HG03097 (cell line): Measurements from ENCODE around the gene EMILIN1.

Source experiments
- ATAC-seq: cut with Tn5 transposase; IDR thresholded peaks from one replicate; pipeline ENCODE4 v1.9.1; 2021; ENCODE audit not compliant: unreplicated experiment, low FRiP score

The EMILIN1 gene

DNA sequence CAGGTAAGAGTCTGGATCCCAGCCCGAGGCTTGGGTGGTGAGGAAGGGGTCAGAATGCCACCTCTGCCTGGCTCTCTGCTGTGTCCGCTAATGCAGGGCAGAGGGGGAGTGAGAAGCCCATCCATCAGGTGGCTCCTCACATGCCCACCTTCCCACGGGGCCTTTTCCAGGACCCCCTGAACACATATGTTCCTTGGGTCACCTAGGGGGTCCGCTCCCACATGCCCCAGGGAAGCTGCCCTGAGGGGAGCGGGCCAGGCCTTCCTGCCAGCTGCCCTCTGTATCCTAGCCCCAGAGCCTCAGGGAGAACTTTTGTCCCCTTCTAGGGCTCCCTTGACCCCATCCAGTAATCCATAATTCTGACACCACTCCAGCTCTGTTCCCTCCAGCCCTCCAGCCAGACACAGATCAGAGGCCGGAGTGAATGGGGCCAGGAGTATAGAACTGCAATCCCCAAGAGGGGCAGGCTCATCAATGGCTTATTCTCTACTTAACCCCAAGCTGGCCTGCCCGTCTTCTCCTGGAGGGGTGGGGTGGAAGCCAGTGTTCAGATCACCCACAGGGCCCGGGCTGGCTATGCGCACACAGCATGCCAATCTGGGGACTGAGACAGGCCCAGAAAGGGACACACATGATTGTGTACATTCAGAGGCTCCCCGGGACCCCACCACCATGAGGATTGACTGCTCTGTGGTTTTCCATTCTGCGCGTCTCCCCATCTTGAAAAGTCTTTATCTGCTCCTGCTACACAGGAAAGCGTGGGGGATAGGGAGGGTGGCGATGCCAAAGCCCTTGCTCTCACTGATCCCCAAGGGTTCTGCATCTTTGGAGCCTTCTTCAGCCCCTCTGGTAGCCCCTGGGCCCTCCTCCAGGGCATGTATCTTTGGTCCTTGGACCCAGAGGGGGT, 1.1 kb downstream of the EMILIN1 start:
- ATAC-seq = no peak

DNA sequence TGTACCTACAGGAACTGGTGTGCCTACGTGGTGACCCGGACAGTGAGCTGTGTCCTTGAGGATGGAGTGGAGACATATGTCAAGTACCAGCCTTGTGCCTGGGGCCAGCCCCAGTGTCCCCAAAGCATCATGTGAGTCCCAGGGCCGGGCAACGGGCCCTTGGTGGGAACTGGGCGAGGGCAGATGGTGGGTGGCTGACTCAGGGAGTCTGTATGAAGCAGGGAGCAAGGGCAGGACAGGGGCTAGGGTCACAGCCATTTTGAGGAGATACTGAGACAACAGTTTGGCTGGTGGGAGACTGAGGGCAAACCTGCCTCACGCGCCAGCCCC, 1.7 kb downstream of the EMILIN1 start:
- ATAC-seq = no peak

DNA sequence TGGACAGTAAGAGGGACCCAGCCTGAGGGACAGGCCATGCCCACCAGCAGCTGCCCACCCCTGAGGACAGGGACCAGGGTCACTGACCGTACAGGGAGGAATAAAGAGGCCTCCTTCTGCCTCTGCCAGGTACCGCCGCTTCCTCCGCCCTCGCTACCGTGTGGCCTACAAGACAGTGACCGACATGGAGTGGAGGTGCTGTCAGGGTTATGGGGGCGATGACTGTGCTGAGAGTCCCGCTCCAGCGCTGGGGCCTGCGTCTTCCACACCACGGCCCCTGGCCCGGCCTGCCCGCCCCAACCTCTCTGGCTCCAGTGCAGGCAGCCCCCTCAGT, 2.2 kb downstream of the EMILIN1 start:
- ATAC-seq = no peak

DNA sequence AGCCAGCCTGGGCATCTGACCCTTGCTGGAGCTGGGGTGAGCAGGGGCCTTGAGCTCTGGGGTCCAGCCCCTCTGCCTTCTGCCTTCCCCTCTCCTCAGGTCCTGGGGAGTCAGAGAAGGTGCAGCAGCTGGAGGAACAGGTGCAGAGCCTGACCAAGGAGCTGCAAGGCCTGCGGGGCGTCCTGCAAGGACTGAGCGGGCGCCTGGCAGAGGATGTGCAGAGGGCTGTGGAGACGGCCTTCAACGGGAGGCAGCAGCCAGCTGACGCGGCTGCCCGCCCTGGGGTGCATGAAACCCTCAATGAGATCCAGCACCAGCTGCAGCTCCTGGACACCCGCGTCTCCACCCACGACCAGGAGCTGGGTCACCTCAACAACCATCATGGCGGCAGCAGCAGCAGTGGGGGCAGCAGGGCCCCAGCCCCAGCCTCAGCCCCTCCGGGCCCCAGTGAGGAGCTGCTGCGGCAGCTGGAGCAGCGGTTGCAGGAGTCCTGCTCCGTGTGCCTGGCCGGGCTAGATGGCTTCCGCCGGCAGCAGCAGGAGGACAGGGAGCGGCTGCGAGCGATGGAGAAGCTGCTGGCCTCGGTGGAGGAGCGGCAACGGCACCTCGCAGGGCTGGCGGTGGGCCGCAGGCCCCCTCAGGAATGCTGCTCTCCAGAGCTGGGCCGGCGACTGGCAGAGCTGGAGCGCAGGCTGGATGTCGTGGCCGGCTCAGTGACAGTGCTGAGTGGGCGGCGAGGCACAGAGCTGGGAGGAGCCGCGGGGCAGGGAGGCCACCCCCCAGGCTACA, 3.8 kb downstream of the EMILIN1 start:
- ATAC-seq = no peak

DNA sequence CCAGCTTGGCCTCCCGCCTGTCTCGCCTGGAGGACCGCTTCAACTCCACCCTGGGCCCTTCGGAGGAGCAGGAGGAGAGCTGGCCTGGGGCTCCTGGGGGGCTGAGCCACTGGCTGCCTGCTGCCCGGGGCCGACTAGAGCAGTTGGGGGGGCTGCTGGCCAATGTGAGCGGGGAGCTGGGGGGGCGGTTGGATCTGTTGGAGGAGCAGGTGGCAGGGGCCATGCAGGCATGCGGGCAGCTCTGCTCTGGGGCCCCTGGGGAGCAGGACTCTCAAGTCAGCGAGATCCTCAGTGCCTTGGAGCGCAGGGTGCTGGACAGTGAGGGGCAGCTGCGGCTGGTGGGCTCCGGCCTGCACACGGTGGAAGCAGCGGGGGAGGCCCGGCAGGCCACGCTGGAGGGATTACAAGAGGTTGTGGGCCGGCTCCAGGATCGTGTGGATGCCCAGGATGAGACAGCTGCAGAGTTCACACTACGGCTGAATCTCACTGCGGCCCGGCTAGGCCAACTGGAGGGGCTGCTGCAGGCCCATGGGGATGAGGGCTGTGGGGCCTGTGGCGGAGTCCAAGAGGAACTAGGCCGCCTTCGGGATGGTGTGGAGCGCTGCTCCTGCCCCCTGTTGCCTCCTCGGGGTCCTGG, 4.5 kb downstream of the EMILIN1 start:
- no peak for ATAC-seq

DNA sequence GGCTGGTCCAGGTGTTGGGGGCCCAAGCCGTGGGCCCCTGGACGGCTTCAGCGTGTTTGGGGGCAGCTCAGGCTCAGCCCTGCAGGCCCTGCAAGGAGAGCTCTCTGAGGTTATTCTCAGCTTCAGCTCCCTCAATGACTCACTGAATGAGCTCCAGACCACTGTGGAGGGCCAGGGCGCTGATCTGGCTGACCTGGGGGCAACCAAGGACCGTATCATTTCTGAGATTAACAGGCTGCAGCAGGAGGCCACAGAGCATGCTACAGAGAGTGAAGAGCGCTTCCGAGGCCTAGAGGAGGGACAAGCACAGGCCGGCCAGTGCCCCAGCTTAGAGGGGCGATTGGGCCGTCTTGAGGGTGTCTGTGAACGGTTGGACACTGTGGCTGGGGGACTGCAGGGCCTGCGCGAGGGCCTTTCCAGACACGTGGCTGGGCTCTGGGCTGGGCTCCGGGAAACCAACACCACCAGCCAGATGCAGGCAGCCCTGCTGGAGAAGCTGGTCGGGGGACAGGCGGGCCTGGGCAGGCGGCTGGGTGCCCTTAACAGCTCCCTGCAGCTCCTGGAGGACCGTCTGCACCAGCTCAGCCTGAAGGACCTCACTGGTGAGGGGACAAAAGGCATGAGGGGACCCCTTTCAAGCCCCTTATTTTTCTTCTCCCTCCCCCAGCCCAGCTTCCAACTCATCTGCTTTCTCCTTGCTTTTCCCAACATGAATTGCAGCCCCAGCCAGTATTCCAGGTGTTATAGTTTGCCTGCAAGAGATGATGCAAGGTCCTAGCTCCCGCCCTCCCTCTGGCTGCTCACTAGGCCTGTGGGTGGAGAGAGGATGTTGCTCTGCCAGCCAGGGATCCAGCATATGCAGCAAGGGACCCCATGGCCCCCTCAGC, 5.2 kb downstream of the EMILIN1 start:
- no peak for ATAC-seq

DNA sequence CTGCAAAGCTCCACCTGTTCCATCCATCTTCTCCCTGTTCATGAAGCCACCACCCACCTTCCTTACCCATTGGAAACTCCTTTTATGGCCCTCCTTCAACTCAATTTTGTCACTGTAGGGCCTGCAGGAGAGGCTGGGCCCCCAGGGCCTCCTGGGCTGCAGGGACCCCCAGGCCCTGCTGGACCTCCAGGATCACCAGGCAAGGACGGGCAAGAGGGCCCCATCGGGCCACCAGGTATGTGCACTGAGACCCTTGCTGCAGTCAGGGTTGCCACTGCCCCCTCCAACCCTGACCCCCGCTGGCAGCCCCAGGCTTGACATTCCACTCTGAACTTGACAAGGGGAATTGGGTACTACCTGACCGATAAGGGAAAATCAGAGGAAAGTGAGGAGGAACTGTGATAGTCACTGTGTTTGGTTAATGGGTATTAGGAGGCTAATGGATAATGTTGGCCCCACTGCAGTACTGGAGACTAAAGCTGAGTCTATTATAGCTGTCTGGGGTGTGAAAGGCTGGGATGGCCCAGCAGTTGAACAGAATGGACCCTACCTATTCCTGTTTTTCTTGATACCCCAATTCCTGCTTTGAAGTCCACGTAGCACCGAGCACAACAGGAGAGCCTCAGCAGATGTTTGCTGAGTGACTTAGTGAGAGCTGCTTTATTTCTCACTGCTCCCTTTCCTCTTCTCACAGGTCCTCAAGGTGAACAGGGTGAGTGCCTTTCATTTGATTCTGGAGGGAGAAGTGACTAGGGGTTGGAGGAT, 6.1 kb downstream of the EMILIN1 start:
- ATAC-seq = no peak

DNA sequence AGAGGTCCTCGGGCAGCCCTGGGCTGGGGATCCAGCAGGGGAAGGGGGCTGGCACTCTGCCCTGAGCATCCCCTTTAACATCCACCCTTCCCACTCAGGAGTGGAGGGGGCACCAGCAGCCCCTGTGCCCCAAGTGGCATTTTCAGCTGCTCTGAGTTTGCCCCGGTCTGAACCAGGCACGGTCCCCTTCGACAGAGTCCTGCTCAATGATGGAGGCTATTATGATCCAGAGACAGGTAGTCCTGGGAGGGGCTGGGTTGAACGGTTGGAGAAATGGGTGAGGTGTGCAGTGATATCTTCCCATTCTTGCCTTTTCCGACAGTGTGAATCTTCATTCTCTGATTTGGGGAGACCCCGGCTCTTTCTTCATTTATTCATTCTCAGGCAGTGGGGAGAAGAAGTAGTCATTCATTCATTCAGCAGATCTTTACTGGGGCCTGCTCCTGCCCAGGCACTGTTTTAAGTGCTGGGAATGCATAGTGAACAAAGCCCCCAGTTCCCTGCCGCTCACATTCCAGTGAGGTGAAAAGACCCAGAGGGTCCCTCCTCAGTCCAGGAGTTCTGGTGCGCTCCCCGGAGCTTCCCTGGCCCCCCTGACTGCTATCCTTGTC, 6.8 kb downstream of the EMILIN1 start:
- no peak for ATAC-seq

DNA sequence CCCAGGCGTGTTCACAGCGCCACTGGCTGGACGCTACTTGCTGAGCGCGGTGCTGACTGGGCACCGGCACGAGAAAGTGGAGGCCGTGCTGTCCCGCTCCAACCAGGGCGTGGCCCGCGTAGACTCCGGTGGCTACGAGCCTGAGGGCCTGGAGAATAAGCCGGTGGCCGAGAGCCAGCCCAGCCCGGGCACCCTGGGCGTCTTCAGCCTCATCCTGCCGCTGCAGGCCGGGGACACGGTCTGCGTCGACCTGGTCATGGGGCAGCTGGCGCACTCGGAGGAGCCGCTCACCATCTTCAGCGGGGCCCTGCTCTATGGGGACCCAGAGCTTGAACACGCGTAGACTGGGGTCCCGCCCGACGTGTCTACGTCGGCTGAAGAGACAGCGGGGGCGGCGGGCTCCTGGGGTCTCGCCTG, 7.3 kb downstream of the EMILIN1 start:
- no peak for ATAC-seq

DNA sequence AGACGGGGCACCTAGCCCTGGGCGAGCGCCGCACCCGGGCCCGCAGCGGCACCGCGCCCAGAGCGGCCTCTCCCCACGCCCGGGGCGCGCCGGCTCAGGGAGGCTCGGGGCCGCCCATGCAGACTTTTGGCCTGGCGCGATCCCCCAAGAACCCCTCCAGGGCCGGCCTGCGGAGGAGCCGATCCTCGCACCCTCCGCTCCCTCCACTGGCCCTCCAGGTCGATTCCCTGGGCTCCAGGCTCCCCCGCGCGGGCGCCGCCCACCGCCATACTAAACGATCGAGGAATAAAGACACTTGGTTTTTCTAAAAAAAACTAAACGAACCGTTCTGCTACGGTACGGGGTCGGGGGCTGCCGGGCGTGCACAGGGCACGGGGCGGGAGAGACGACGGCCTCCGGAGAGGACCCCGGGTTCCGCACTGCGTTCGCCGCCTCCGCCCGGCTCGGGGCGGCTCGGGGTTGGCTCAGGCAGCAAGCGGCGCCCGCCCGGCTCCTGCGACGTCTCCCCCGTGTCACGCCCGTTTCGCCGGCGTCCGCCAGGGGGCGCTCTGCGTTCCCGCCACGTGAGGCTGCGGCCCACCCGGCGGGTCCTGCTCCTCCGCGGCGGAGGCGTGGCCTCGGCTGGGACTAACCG, 7.8 kb downstream of the EMILIN1 start:
- ATAC-seq = peak; percentile 73

DNA sequence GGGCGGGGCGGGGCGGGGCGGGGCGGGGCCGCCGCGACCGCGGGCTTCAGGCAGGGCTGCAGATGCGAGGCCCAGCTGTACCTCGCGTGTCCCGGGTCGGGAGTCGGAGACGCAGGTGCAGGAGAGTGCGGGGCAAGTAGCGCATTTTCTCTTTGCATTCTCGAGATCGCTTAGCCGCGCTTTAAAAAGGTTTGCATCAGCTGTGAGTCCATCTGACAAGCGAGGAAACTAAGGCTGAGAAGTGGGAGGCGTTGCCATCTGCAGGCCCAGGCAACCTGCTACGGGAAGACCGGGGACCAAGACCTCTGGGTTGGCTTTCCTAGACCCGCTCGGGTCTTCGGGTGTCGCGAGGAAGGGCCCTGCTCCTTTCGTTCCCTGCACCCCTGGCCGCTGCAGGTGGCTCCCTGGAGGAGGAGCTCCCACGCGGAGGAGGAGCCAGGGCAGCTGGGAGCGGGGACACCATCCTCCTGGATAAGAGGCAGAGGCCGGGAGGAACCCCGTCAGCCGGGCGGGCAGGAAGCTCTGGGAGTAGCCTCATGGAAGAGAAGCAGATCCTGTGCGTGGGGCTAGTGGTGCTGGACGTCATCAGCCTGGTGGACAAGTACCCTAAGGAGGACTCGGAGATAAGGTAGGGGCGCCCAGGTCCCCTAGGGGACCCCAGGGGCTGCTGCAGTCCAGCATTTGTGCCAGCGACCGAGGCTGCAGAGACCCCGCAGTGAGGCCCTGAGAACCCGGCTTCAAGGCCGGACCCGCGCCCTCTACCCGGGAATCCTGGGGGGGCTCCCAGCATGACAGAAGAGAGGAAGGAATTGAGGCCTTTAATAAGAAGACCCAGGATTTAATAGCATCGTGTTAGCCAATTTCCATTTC, 8.5 kb downstream of the EMILIN1 start, which contains the start of gene KHK:
Gene KHK, plus strand, starts transcription at position 49 of the 870 bp plus-strand sequence. Its CDS starts 488 bp downstream, at position 537.
- ATAC-seq = peak; percentile 6

DNA sequence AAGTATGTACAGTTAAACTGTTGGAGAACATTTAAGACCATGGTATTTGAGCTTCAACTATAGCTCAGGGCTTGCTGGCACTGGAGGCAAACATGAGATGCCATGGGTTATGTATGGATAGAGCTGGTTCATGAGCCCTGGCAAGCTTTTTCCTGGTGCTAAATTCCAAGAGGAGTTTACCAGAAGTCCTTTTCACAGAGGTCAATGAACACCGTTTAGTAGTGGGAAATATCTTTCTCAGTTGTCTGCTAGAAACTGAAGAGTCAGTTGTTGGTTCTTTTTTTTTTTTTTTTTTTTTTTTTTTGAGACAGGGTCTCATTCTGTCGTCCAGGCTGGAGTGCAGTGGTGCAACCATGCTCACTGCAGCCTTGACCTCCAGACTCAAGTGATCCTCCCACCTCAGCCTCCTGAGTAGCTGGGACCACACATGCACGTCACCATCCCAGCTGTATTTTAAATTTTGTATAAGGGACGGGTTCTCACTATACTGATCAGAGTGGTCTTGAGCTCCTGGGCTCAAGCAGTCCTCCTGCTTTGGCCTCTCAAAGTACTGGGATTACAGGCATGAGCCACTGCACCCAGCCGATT, 9.5 kb downstream of the EMILIN1 start:
- ATAC-seq = no peak

DNA sequence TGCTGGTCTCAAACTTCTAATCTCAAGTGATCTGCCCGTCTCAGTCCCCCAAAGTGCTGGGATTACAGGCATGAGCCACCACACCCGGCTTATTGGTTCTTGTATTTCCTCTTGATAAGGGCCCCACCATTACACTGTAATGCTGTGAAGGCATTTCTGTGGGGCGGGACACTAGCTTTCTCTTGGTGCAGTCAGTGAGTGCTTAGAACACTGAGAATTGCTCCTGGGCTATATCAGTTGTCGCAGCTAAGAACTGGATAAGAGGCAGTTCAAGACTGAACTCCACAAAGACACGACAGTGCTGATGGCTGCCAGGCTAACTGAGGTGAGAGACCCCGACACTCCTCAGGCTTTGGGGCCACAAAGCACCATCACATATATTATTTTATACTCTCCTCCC, 10.2 kb downstream of the EMILIN1 start:
- no peak for ATAC-seq

DNA sequence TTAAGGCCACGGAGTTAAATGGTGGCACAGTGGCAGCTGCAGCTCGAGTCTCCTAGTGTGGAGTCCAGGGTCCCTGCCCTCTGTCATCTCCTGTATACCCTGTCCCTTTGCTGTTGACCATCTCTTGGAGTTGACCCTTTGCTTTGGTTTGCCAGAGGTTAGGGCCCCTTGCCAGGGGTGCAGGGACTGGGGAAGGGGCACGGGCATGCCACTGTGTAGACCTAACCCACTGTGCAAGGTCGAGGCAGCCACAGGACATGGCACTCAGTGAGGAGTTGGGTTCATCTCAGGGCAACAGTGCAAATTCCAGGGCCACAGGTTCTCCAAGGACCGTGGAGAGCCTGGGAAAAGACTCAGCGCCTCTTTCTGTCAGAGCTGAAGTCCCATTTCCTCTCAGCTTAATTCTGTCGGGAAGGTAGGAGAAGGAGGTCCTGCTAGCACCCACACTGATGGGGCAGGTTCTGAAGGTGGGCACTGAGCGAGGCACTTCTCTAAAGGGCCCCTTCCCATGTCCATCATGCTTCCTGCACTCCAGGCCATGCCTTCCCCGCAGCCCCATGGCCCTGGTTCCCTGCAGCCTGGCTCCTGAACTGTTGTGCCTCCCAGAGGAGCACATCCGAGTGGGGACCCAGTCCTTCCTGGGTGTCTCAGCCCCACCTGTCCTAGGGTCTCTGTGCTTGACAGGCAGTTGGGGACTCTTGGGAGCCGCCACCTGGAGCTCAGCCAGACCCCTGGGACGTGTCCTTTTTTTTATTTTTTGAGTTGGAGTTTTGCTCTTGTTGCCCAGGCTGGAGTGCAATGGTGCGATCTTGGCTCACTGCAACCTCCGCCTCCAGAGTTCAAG, 10.9 kb downstream of the EMILIN1 start:
- ATAC-seq = no peak

DNA sequence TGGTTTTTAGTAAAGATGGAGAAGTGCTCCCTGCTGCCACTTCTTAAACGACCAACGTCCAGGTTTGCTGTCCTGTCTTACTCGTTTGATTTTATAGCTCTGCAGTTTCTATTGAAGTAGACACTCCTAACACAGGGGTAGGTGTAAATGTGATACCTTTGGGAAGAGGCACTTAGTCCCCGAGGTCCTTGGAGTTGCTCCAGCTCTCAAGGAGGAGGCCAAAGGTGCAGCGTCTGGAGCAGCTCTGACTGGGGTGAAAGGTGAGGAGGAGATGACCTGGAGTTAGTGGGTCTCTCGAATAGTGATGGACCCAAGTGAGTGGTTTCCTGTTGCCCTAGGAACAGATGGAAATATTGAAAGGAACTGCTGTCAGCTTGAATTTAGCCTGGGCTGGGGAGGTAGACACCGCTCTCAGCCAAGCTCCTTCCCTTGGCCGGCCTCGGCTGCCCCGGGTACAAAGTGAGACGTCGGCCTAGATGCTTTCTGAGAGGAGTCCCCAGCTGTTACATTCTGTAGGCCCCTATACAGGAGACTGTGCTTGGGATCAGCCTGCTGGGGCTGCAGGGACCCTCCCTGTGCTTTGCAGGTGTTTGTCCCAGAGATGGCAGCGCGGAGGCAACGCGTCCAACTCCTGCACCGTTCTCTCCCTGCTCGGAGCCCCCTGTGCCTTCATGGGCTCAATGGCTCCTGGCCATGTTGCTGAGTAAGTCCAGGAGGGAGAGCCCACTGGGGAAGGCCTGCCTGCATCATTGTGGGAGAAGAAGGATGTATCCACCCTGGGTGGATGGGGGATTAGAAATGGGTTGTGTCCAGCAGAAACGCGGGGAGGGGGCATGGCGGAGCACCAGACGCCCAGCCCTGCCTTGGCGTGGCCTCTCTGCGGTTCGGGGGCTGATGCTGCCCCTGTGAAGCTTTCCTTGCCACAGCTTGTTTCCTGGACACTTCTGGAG, 13.6 kb downstream of the EMILIN1 start:
- no peak for ATAC-seq
